ENCODE measurements around the gene CEACAM7. TPM values are rescaled to one million over a fixed set of nuclear protein-coding genes. Genes with fewer than 3 reads are reported as not detected.

CEACAM7 gene
- total RNA-seq, 4 donors from 2014 or later, result 0.49 to 1.8 (median 0.51) TPM; not detected in 1

DNA sequence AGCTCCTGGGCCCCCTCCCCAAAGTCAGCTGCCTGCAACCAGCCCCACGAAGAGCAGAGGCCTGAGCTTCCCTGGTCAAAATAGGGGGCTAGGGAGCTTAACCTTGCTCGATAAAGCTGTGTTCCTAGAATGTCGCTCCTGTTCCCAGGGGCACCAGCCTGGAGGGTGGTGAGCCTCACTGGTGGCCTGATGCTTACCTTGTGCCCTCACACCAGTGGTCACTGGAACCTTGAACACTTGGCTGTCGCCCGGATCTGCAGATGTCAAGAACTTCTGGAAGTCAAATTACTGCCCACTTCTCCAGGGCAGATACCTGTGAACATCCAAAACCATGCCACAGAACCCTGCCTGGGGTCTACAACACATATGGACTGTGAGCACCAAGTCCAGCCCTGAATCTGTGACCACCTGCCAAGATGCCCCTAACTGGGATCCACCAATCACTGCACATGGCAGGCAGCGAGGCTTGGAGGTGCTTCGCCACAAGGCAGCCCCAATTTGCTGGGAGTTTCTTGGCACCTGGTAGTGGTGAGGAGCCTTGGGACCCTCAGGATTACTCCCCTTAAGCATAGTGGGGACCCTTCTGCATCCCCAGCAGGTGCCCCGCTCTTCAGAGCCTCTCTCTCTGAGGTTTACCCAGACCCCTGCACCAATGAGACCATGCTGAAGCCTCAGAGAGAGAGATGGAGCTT, 15.7 kb upstream of the CEACAM7 start:
- H3K27me3 ChIP-seq, result no peaks in the 10 kb centered on the region
- H3K36me3 ChIP-seq, result no peaks in the 10 kb centered on the region
- no peaks in the 10 kb centered on the region for H3K4me1 ChIP-seq
- TF ChIP-seq, protein P1, sequence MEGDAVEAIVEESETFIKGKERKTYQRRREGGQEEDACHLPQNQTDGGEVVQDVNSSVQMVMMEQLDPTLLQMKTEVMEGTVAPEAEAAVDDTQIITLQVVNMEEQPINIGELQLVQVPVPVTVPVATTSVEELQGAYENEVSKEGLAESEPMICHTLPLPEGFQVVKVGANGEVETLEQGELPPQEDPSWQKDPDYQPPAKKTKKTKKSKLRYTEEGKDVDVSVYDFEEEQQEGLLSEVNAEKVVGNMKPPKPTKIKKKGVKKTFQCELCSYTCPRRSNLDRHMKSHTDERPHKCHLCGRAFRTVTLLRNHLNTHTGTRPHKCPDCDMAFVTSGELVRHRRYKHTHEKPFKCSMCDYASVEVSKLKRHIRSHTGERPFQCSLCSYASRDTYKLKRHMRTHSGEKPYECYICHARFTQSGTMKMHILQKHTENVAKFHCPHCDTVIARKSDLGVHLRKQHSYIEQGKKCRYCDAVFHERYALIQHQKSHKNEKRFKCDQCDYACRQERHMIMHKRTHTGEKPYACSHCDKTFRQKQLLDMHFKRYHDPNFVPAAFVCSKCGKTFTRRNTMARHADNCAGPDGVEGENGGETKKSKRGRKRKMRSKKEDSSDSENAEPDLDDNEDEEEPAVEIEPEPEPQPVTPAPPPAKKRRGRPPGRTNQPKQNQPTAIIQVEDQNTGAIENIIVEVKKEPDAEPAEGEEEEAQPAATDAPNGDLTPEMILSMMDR (IDR thresholded peaks at IDR 0.05), result no peak
- no peak for TF ChIP-seq POLR2A (IDR thresholded peaks at IDR 0.05)
- no peak overlapping the region for H3K4me3 ChIP-seq
- H3K27ac ChIP-seq, result no peak overlapping the region
- intact Hi-C loops (cut with DNase I; ENCODE audit: low total_unique reads), result no loop called here
- no peaks in the 10 kb centered on the region for H3K9me3 ChIP-seq
- peak in 1 of 2 donors; percentile 4 for DNase-seq

DNA sequence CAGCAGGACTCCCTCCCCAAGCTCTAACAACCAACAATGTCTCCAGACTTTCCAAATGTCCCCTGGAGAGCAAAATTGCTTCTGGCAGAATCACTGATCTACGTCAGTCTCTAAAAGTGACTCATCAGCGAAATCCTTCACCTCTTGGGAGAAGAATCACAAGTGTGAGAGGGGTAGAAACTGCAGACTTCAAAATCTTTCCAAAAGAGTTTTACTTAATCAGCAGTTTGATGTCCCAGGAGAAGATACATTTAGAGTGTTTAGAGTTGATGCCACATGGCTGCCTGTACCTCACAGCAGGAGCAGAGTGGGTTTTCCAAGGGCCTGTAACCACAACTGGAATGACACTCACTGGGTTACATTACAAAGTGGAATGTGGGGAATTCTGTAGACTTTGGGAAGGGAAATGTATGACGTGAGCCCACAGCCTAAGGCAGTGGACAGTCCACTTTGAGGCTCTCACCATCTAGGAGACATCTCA, 14.1 kb upstream of the CEACAM7 start:
- no peaks in the 10 kb centered on the region for H3K9me3 ChIP-seq
- H3K27ac ChIP-seq, result no peak overlapping the region
- no peaks in the 10 kb centered on the region for H3K36me3 ChIP-seq
- DNase-seq, result no peak
- TF ChIP-seq, protein P1 (IDR thresholded peaks at IDR 0.05), result no peak
- TF ChIP-seq POLR2A (IDR thresholded peaks at IDR 0.05), result no peak
- no peaks in the 10 kb centered on the region for H3K4me1 ChIP-seq
- intact Hi-C loops (cut with DNase I; ENCODE audit: low total_unique reads), result no loop called here
- H3K4me3 ChIP-seq, result no peak overlapping the region
- H3K27me3 ChIP-seq, result no peaks in the 10 kb centered on the region

DNA sequence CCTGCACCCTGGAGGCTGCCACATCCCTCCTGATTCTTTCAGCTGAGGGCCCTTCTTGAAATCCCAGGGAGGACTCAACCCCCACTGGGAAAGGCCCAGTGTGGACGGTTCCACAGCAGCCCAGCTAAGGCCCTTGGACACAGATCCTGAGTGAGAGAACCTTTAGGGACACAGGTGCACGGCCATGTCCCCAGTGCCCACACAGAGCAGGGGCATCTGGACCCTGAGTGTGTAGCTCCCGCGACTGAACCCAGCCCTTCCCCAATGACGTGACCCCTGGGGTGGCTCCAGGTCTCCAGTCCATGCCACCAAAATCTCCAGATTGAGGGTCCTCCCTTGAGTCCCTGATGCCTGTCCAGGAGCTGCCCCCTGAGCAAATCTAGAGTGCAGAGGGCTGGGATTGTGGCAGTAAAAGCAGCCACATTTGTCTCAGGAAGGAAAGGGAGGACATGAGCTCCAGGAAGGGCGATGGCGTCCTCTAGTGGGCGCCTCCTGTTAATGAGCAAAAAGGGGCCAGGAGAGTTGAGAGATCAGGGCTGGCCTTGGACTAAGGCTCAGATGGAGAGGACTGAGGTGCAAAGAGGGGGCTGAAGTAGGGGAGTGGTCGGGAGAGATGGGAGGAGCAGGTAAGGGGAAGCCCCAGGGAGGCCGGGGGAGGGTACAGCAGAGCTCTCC, 13.5 kb upstream of the CEACAM7 start:
- TF ChIP-seq, protein P1 (IDR thresholded peaks at IDR 0.05), result no peak
- TF ChIP-seq POLR2A (IDR thresholded peaks at IDR 0.05), result no peak
- Histone ChIP-seq H3K36me3 (no peaks in the 10 kb centered on the region), H3K27ac (no peak overlapping the region), H3K4me3 (no peak overlapping the region), H3K9me3 (no peaks in the 10 kb centered on the region), H3K4me1 (no peaks in the 10 kb centered on the region), H3K27me3 (no peaks in the 10 kb centered on the region)
- no peak for DNase-seq
- intact Hi-C loops (cut with DNase I; ENCODE audit: low total_unique reads), result no loop called here

DNA sequence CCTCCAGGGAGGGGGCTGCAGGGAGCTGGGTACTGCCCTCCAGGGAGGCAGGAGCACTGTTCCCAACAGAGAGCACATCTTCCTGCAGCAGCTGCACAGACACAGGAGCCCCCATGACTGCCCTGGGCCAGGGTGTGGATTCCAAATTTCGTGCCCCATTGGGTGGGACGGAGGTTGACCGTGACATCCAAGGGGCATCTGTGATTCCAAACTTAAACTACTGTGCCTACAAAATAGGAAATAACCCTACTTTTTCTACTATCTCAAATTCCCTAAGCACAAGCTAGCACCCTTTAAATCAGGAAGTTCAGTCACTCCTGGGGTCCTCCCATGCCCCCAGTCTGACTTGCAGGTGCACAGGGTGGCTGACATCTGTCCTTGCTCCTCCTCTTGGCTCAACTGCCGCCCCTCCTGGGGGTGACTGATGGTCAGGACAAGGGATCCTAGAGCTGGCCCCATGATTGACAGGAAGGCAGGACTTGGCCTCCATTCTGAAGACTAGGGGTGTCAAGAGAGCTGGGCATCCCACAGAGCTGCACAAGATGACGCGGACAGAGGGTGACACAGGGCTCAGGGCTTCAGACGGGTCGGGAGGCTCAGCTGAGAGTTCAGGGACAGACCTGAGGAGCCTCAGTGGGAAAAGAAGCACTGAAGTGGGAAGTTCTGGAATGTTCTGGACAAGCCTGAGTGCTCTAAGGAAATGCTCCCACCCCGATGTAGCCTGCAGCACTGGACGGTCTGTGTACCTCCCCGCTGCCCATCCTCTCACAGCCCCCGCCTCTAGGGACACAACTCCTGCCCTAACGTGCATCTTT, 12.5 kb upstream of the CEACAM7 start:
- intact Hi-C loops (cut with DNase I; ENCODE audit: low total_unique reads), result no loop called here
- TF ChIP-seq, protein P1 (IDR thresholded peaks at IDR 0.05), result no peak
- no peak for TF ChIP-seq POLR2A (IDR thresholded peaks at IDR 0.05)
- no peak overlapping the region for H3K27ac ChIP-seq
- no peaks in the 10 kb centered on the region for H3K4me1 ChIP-seq
- no peak for DNase-seq
- H3K9me3 ChIP-seq, result no peaks in the 10 kb centered on the region
- H3K27me3 ChIP-seq, result no peaks in the 10 kb centered on the region
- H3K36me3 ChIP-seq, result no peaks in the 10 kb centered on the region
- no peak overlapping the region for H3K4me3 ChIP-seq
